GM19240 (cell line): ENCODE data around the gene GLE1.

ENCODE experiments used
- DNase-seq: peaks from one replicate; pipeline ENCODE4 v3.0.0; 2011; ENCODE audit warnings: low spot score; ENCODE audit not compliant: insufficient read length

Gene GLE1

DNA sequence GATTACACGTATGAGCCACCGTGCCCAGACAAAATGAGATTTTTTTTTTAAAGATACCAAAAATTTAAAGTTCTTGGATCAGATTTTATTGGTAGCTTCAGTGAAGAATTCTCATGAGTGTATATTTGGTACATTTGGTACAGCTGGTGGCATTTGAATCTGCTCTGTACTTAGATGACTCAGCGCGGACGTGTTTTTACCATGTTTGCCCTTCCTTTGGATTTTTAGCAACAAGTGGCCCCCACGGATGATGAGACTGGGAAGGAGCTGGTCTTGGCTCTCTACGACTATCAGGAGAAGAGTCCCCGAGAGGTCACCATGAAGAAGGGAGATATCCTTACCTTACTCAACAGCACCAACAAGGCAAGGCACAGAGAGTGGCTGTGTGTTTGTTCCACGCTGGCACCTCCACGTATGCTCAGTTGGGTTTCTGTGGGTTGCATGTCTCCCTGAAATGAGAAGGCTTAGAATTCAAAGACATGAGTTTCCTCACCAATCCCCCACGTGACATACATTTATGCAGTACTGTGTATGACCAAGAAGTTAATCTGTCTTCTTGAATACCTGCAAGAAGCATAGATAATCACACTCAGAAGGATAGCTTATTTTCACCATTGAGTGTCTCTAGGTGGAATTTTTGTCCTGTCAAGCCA, 84.2 kb downstream of the GLE1 start:
- DNase-seq: no peak
